Suprapubic skin (tissue), 4 donors: ENCODE data around the gene LRRC28. TPM values are rescaled to one million over a fixed set of nuclear protein-coding genes. Genes with fewer than 3 reads are reported as not detected.

ENCODE experiments used
- DNase-seq, 2 donors: peaks; one replicate each; pipeline ENCODE4 v3.0.0-alpha.2; 2019; ENCODE audit warnings: low spot score in 2 of 2
- H3K27ac ChIP-seq: fragments of 200-600 bp; sonication (generic); one replicate; pipeline ENCODE4 v1.5.1; 2019
- H3K27me3 ChIP-seq: fragments of 200-600 bp; sonication (generic); one replicate; pipeline ENCODE4 v1.5.1; 2019
- H3K36me3 ChIP-seq: fragments of 200-600 bp; sonication (generic); one replicate; pipeline ENCODE4 v1.5.1; 2019
- H3K4me1 ChIP-seq: fragments of 200-600 bp; sonication (generic); one replicate; pipeline ENCODE4 v1.5.1; 2019
- H3K4me3 ChIP-seq: fragments of 200-600 bp; sonication (generic); one replicate; pipeline ENCODE4 v1.5.1; 2019; ENCODE audit warnings: mild to moderate bottlenecking
- H3K9me3 ChIP-seq: fragments of 200-600 bp; sonication (generic); one replicate; pipeline ENCODE4 v1.5.1; 2019
- CTCF ChIP-seq, 2 donors: fragments of 200-600 bp in 1 of 2; fragments of 450-650 bp in 1 of 2; sonication (generic) in 1 of 2; IDR thresholded peaks; one replicate each; pipeline ENCODE4 v1.5.1; 2016 to 2019; ENCODE audit warnings: antibody characterized with exemption in 2 of 2, mild to moderate bottlenecking in 1 of 2, moderate library complexity in 1 of 2
- EP300 ChIP-seq: sonication (generic); formaldehyde crosslinking; IDR thresholded peaks from one replicate; pipeline ENCODE4 v1.6.1; 2017; ENCODE audit warnings: antibody characterized with exemption
- POLR2A ChIP-seq, 2 donors: fragments of 450-650 bp; IDR thresholded peaks; one replicate each; pipeline ENCODE4 v1.6.1; 2017; ENCODE audit warnings: antibody characterized with exemption in 2 of 2, mild to moderate bottlenecking in 2 of 2, moderate library complexity in 2 of 2
- POLR2AphosphoS5 ChIP-seq, 3 donors: sonication (generic); formaldehyde crosslinking; IDR thresholded peaks; one replicate each; pipeline ENCODE4 v1.6.1; 2017; ENCODE audit warnings: antibody characterized with exemption in 3 of 3
- WGBS: methylation state at CpG from one replicate; pipeline ENCODE4 v1.1.5; 2018; 5-methylcytosine and 5-hydroxymethylcytosine counted together
- total RNA-seq, 4 donors: library from RNA; depleted of rRNA; stranded (reverse); fragments of >200 nt; gene quantifications; one replicate each; pipeline ENCODE4 v1.1.0, GENCODE V29; 2016

The LRRC28 gene
- total RNA-seq, 4 donors from 2014 or later = 26.4 to 80.5 (median 36.5) TPM

GRCh38 chr15:99347574-99347973, 96.3 kb downstream of the LRRC28 start:
- no peak for TF ChIP-seq EP300
- TF ChIP-seq POLR2AphosphoS5 (IDR thresholded peaks at IDR 0.05) = no peak
- no peak for TF ChIP-seq POLR2A (IDR thresholded peaks at IDR 0.05)
- no peak for TF ChIP-seq CTCF (IDR thresholded peaks at IDR 0.05)
- no peak for DNase-seq
- WGBS = 100% methylated on average over 1 of the region's 1 CpG

GRCh38 chr15:99348412-99348811, 97.1 kb downstream of the LRRC28 start:
- DNase-seq = no peak
- H3K27ac ChIP-seq = no peak overlapping the region
- H3K36me3 ChIP-seq = no peaks in the 10 kb centered on the region
- no peaks in the 10 kb centered on the region for H3K4me1 ChIP-seq
- H3K9me3 ChIP-seq = no peaks in the 10 kb centered on the region
- TF ChIP-seq POLR2AphosphoS5 (IDR thresholded peaks at IDR 0.05) (no peak), POLR2A (IDR thresholded peaks at IDR 0.05) (no peak), EP300 (no peak)
- H3K4me3 ChIP-seq = no peak overlapping the region
- WGBS = 97% methylated on average over 3 of the region's 3 CpGs
- H3K27me3 ChIP-seq = no peaks in the 10 kb centered on the region

More at GRCh38 chr15:99347574-99347973, 96.3 kb downstream of the LRRC28 start:
- no peak overlapping the region for H3K4me3 ChIP-seq
- no peaks in the 10 kb centered on the region for H3K27me3 ChIP-seq
- no peak overlapping the region for H3K27ac ChIP-seq
- no peaks in the 10 kb centered on the region for H3K9me3 ChIP-seq
- H3K4me1 ChIP-seq = no peaks in the 10 kb centered on the region
- no peaks in the 10 kb centered on the region for H3K36me3 ChIP-seq

- Histone ChIP-seq H3K36me3 (peaks cover 5% of the 10 kb centered on the region), H3K4me3 (no peak overlapping the region), H3K27me3 (no peaks in the 10 kb centered on the region), H3K4me1 (no peaks in the 10 kb centered on the region), H3K9me3 (no peaks in the 10 kb centered on the region), H3K27ac (no peak overlapping the region)
- TF ChIP-seq POLR2A (IDR thresholded peaks at IDR 0.05) (no peak), EP300 (no peak), CTCF (IDR thresholded peaks at IDR 0.05) (no peak), POLR2AphosphoS5 (IDR thresholded peaks at IDR 0.05) (no peak)
- DNase-seq = no peak
- WGBS = 90% methylated on average over 3 of the region's 3 CpGs
Measured at GRCh38 chr15:99350408-99350807, 99.1 kb downstream of the LRRC28 start.

GRCh38 chr15:99359769-99360168, 108.5 kb downstream of the LRRC28 start:
- Histone ChIP-seq H3K36me3 (peaks cover 3% of the 10 kb centered on the region), H3K9me3 (no peaks in the 10 kb centered on the region), H3K27ac (no peak overlapping the region), H3K27me3 (no peaks in the 10 kb centered on the region), H3K4me1 (no peaks in the 10 kb centered on the region), H3K4me3 (no peak overlapping the region)
- TF ChIP-seq POLR2AphosphoS5 (IDR thresholded peaks at IDR 0.05) (no peak), POLR2A (IDR thresholded peaks at IDR 0.05) (no peak), CTCF (IDR thresholded peaks at IDR 0.05) (no peak), EP300 (no peak)
- no peak for DNase-seq
- 84% methylated on average over 2 of the region's 2 CpGs for WGBS

GRCh38 chr15:99361545-99362185, 110.4 kb downstream of the LRRC28 start:
- H3K27me3 ChIP-seq = no peaks in the 10 kb centered on the region
- no peaks in the 10 kb centered on the region for H3K4me1 ChIP-seq
- no peak overlapping the region for H3K27ac ChIP-seq
- no peaks in the 10 kb centered on the region for H3K9me3 ChIP-seq
- no peak overlapping the region for H3K4me3 ChIP-seq
- H3K36me3 ChIP-seq = peaks cover 8% of the 10 kb centered on the region
- no peak for DNase-seq
- 90% methylated on average over 13 of the region's 13 CpGs for WGBS
- TF ChIP-seq CTCF (IDR thresholded peaks at IDR 0.05) (no peak), EP300 (no peak), POLR2AphosphoS5 (IDR thresholded peaks at IDR 0.05) (no peak), POLR2A (IDR thresholded peaks at IDR 0.05) (no peak)
